Measurements from ENCODE around the gene FLNA. TPM values are rescaled to one million over a fixed set of nuclear protein-coding genes. Genes with fewer than 3 reads are reported as not detected.

Gene FLNA
- total RNA-seq (1,000 to 10,000 TPM in 1 of 7 donors, 100 to 1,000 TPM in 6; 401 to 1,447 (median 668) TPM), polyA plus RNA-seq (100 to 1,000 TPM; 259 to 548 (median 322) TPM)
- long read RNA-seq, donor 1, transcript FLNA-209 (3 exons, 1,026 nt), result major isoform, 6 of 109 reads
- long read RNA-seq, donor 1, partial matches to known transcripts, result 72 of 109 reads
- long read RNA-seq, donor 1, other reads (novel, unspliced or antisense), result 29 of 109 reads
- long read RNA-seq, donor 2, full-length matches to known transcripts, result 5 of 59 reads
- long read RNA-seq, donor 2, partial matches to known transcripts, result 54 of 59 reads
- long read RNA-seq, donor 2, other reads (novel, unspliced or antisense), result 0 of 59 reads

DNA sequence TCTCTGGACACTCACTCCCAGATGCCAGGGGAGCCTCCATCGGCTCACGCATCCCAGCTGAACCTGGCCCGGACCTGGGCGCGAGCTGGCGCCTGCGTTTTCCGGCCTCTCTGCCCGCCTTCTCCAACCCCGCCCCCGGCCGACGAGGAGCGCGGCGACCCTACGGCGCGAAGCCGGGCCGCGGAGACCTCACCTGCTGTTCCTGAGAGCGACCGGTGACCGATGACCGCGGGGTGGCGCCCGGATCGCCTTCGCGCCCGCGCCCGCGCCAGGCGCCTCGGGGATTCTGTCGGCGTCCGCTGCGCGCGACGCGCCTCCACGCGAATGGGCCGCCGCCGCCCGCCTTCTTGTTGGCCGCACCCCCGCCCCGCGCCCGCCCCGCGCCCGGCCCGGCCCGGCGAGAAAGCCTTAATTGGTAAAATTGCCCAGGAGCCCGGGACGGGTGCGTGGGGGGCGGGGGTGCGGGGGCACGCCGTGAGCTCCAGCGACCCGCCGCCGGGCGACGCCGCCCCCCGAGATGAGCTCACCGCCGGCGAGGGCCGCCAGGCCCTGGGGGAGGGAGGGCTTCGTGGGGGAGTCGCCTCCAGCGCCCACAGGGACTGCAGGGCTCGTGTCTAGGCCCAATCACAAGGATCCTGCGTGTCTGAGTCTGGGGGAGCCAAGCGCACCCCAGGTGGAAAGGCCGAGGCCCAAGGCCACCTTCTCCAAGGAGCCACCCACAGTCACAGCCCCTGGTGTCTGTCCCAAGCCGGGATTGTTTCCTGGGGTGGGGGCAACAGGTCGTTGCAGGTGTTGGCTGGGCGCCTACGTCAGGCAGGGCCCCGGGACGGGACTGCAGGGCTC, at the start of gene FLNA:
Gene FLNA, minus strand, starts transcription at position 322 of the 843 bp plus-strand sequence. CDS start 3,389 bp downstream, outside the sequence.
- intact Hi-C loops (cut with DNase I; ENCODE audit: low total_unique reads), result no loop called here
- H3K27ac ChIP-seq, result peak within 1 kb of the TSS in 7 of 8 donors; percentile 49 to 94 (median 63)
- no peaks in the 10 kb centered on the region for H3K36me3 ChIP-seq
- no peaks in the 10 kb centered on the region for H3K27me3 ChIP-seq (replicated peaks in 1 of 7)
- H3K4me3 ChIP-seq, result peak within 1 kb of the TSS; percentile 7 to 91 (median 30)
- H3K9me3 ChIP-seq, result peaks cover 0 to 4% (median 0%) of the 10 kb centered on the region in 8 donors
- 8 to 100% (median 43%) methylated on average over 1 to 95 of the region's 95 CpGs for WGBS, 5 donors
- peaks cover 8 to 60% (median 36%) of the 10 kb centered on the region in 6 donors for H3K4me1 ChIP-seq
- peak; percentile 86 for DNase-seq
- TF ChIP-seq POLR2AphosphoS5 (IDR thresholded peaks at IDR 0.05), result peak in 1 of 3 donors; percentile 40
- no peak for TF ChIP-seq POLR2A (IDR thresholded peaks at IDR 0.05)
- TF ChIP-seq, protein P1, sequence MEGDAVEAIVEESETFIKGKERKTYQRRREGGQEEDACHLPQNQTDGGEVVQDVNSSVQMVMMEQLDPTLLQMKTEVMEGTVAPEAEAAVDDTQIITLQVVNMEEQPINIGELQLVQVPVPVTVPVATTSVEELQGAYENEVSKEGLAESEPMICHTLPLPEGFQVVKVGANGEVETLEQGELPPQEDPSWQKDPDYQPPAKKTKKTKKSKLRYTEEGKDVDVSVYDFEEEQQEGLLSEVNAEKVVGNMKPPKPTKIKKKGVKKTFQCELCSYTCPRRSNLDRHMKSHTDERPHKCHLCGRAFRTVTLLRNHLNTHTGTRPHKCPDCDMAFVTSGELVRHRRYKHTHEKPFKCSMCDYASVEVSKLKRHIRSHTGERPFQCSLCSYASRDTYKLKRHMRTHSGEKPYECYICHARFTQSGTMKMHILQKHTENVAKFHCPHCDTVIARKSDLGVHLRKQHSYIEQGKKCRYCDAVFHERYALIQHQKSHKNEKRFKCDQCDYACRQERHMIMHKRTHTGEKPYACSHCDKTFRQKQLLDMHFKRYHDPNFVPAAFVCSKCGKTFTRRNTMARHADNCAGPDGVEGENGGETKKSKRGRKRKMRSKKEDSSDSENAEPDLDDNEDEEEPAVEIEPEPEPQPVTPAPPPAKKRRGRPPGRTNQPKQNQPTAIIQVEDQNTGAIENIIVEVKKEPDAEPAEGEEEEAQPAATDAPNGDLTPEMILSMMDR (IDR thresholded peaks at IDR 0.05 in 8 of 11, conservative IDR thresholded peaks at IDR 0.05 in 3 of 11), result peak in 1 of 11 experiments; percentile 10

DNA sequence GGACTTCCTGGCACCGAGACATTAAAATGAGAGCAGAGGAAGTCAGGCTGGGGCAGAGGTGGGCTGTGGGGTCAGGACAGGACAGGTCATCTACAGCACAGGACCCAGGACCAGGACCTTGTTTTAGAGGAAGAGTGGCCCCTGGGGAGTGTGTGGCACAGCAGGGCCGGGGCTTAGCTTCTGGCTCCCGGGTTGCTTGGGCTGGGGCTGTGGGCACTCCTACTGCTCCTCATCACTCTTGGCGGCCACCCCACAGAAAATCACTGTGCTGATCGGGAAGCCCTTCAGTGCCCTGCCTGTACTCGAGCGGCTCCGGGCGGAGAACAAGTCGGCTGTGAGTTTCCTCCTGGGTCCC, 45.9 kb upstream of the FLNA start:
- TF ChIP-seq, protein P1 (IDR thresholded peaks at IDR 0.05 in 8 of 11, conservative IDR thresholded peaks at IDR 0.05 in 3 of 11), result no peak
- TF ChIP-seq POLR2AphosphoS5 (IDR thresholded peaks at IDR 0.05) (peak in 1 of 3 donors; percentile 6), POLR2A (IDR thresholded peaks at IDR 0.05) (no peak)
- Histone ChIP-seq H3K27ac (peak overlapping the region in 4 of 8 donors; percentile 18 to 68 (median 52)), H3K4me3 (no peak overlapping the region), H3K9me3 (no peaks in the 10 kb centered on the region), H3K27me3 (replicated peaks in 1 of 7) (no peaks in the 10 kb centered on the region), H3K4me1 (peaks cover 0 to 24% (median 0%) of the 10 kb centered on the region in 6 donors), H3K36me3 (peaks cover 0 to 27% (median 0%) of the 10 kb centered on the region in 6 donors)
- DNase-seq, result no peak
- WGBS, 5 donors, result 50 to 83% (median 79%) methylated on average over 1 to 10 of the region's 10 CpGs
- intact Hi-C loops (cut with DNase I; ENCODE audit: low total_unique reads), result no loop called here

- no peak for DNase-seq
- 75 to 82% (median 80%) methylated on average over 8 to 19 of the region's 19 CpGs for WGBS, 5 donors
- Histone ChIP-seq H3K4me3 (no peak overlapping the region), H3K36me3 (peaks cover 0 to 32% (median 0%) of the 10 kb centered on the region in 6 donors), H3K27ac (peak overlapping the region in 5 of 8 donors; percentile 33 to 68 (median 65)), H3K4me1 (peaks cover 0 to 24% (median 0%) of the 10 kb centered on the region in 6 donors), H3K27me3 (replicated peaks in 1 of 7) (no peaks in the 10 kb centered on the region), H3K9me3 (no peaks in the 10 kb centered on the region)
- intact Hi-C loops (cut with DNase I; ENCODE audit: low total_unique reads), result no loop called here
- TF ChIP-seq, protein P1 (IDR thresholded peaks at IDR 0.05 in 8 of 11, conservative IDR thresholded peaks at IDR 0.05 in 3 of 11), result no peak
- TF ChIP-seq POLR2AphosphoS5 (IDR thresholded peaks at IDR 0.05), result peak; percentile 37 to 61 (median 59)
Observed at GRCh38 chrX:154419688-154420401, 45.4 kb upstream of the FLNA start.
